Fibroblast of skin of abdomen (primary cell): ENCODE results near the gene CFAP46.
"Not testable (repeated sequence)": the region's sequence is repeated elsewhere in the genome, so short reads cannot be mapped to it uniquely, and the experiment has no call there.

Source experiments
- DNase-seq: peaks from one replicate; pipeline ENCODE4 v3.0.0-alpha.2; 2013

CFAP46 gene

GRCh38 chr10:132803416-132804210 lies 138.8 kb downstream of the CFAP46 start:
- DNase-seq = no peak

GRCh38 chr10:132802694-132803320 lies 139.6 kb downstream of the CFAP46 start:
- DNase-seq = no peak

- DNase-seq = no peak
Measured at GRCh38 chr10:132802048-132802447, 140.3 kb downstream of the CFAP46 start.

- no peak for DNase-seq
Measured at GRCh38 chr10:132799865-132800264, 142.5 kb downstream of the CFAP46 start.

GRCh38 chr10:132798876-132799275 lies 143.5 kb downstream of the CFAP46 start:
- no peak for DNase-seq

GRCh38 chr10:132798403-132798802 lies 144.0 kb downstream of the CFAP46 start:
- DNase-seq = no peak

GRCh38 chr10:132797986-132798385 lies 144.4 kb downstream of the CFAP46 start:
- DNase-seq = not testable (repeated sequence)

GRCh38 chr10:132796846-132797245 lies 145.5 kb downstream of the CFAP46 start:
- no peak for DNase-seq

GRCh38 chr10:132793871-132794849 lies 148.2 kb downstream of the CFAP46 start:
- DNase-seq = peak; percentile 12

GRCh38 chr10:132793213-132793612 lies 149.2 kb downstream of the CFAP46 start:
- DNase-seq = no peak

GRCh38 chr10:132792796-132793195 lies 149.6 kb downstream of the CFAP46 start:
- DNase-seq = no peak

- not testable (repeated sequence) for DNase-seq
Measured at GRCh38 chr10:132792099-132792498, 150.3 kb downstream of the CFAP46 start.

- no peak for DNase-seq
Measured at GRCh38 chr10:132790934-132791829, 151.2 kb downstream of the CFAP46 start.

- DNase-seq = no peak
Measured at GRCh38 chr10:132790470-132790869, 151.9 kb downstream of the CFAP46 start.

- no peak for DNase-seq
Measured at GRCh38 chr10:132789659-132790148, 152.7 kb downstream of the CFAP46 start.

- DNase-seq = no peak
Measured at GRCh38 chr10:132788831-132789219, 153.5 kb downstream of the CFAP46 start.

GRCh38 chr10:132788180-132788830 lies 154.1 kb downstream of the CFAP46 start:
- DNase-seq = no peak

- no peak for DNase-seq
Measured at GRCh38 chr10:132787495-132788179, 154.7 kb downstream of the CFAP46 start.

- DNase-seq = no peak
Measured at GRCh38 chr10:132786884-132787494, 155.4 kb downstream of the CFAP46 start.

GRCh38 chr10:132786476-132786883 lies 155.9 kb downstream of the CFAP46 start:
- DNase-seq = no peak
